Immature natural killer cell (primary cell): Measurements from ENCODE around the gene SPOCD1. TPM values are rescaled to one million over a fixed set of nuclear protein-coding genes. Genes with fewer than 3 reads are reported as not detected.

Experiments
- DNase-seq, 3 donors: peaks; one replicate each; pipeline ENCODE4 v3.0.0; 2022; ENCODE audit warnings: mixed read lengths in 1 of 3
- H3K27ac Mint-ChIP-seq, 6 donors: one replicate each; pipeline ENCODE4 v1.8.0; 2020; ENCODE audit warnings: mixed read lengths in 6 of 6, mild to moderate bottlenecking in 5 of 6, inconsistent platforms in 4 of 6, moderate library complexity in 3 of 6
- H3K27me3 Mint-ChIP-seq, 3 donors: one replicate each; pipeline ENCODE4 v1.8.0; 2020 to 2021; ENCODE audit warnings: low read depth in 3 of 3, mild to moderate bottlenecking in 3 of 3, mixed read lengths in 3 of 3, moderate library complexity in 3 of 3, inconsistent platforms in 1 of 3
- H3K36me3 Mint-ChIP-seq, 3 donors: one replicate each; pipeline ENCODE4 v1.8.0; 2020; ENCODE audit warnings: mixed read lengths in 3 of 3, inconsistent platforms in 2 of 3, mild to moderate bottlenecking in 2 of 3
- H3K4me1 Mint-ChIP-seq, 2 donors: one replicate each; pipeline ENCODE4 v1.8.0; 2020; ENCODE audit warnings: inconsistent platforms in 2 of 2, mild to moderate bottlenecking in 2 of 2, mixed read lengths in 2 of 2, moderate library complexity in 1 of 2
- H3K4me3 Mint-ChIP-seq, 5 donors: one replicate each; pipeline ENCODE4 v1.8.0; 2020; ENCODE audit warnings: mild to moderate bottlenecking in 5 of 5, mixed read lengths in 5 of 5, inconsistent platforms in 3 of 5, moderate library complexity in 3 of 5
- H3K9me3 Mint-ChIP-seq, 6 donors: one replicate each; pipeline ENCODE4 v1.8.0; 2020; ENCODE audit warnings: mild to moderate bottlenecking in 6 of 6, mixed read lengths in 6 of 6, inconsistent platforms in 4 of 6, moderate library complexity in 3 of 6
- polyA plus RNA-seq, 3 donors: library from polyadenylated mRNA; unstranded; fragments of 300-500 nt; fragmentation: Illumina TruSeq; gene quantifications; one replicate each; pipeline ENCODE4 v1.2.3, GENCODE V29; 2021

The SPOCD1 gene
- polyA plus RNA-seq, 3 donors from 2014 or later, result 0.24 to 2.5 (median 0.46) TPM

GRCh38 chr1:31785020-31785946 is 30.5 kb downstream of the SPOCD1 start:
- no peak overlapping the region for H3K27ac Mint-ChIP-seq
- H3K36me3 Mint-ChIP-seq, result no peaks in the 10 kb centered on the region
- H3K27me3 Mint-ChIP-seq, result peaks cover 5 to 12% (median 8%) of the 10 kb centered on the region in 3 donors
- peaks cover 10 to 17% of the 10 kb centered on the region in 2 donors for H3K4me1 Mint-ChIP-seq
- no peaks in the 10 kb centered on the region for H3K9me3 Mint-ChIP-seq
- H3K4me3 Mint-ChIP-seq, result no peak overlapping the region
- DNase-seq, result no peak

- Mint-ChIP-seq H3K4me1 (peaks cover 10 to 11% of the 10 kb centered on the region in 2 donors), H3K27me3 (peaks cover 5 to 12% (median 8%) of the 10 kb centered on the region in 3 donors), H3K9me3 (no peaks in the 10 kb centered on the region), H3K36me3 (no peaks in the 10 kb centered on the region), H3K4me3 (no peak overlapping the region), H3K27ac (peak overlapping the region in 1 of 6 donors; percentile 30)
- DNase-seq, result no peak
Observed at GRCh38 chr1:31784356-31785019, 31.3 kb downstream of the SPOCD1 start.

GRCh38 chr1:31783846-31784245 is 32.0 kb downstream of the SPOCD1 start:
- no peaks in the 10 kb centered on the region for H3K36me3 Mint-ChIP-seq
- H3K27me3 Mint-ChIP-seq, result peaks cover 5 to 11% (median 9%) of the 10 kb centered on the region in 3 donors
- peaks cover 8 to 10% of the 10 kb centered on the region in 2 donors for H3K4me1 Mint-ChIP-seq
- no peak overlapping the region for H3K4me3 Mint-ChIP-seq
- H3K27ac Mint-ChIP-seq, result no peak overlapping the region
- H3K9me3 Mint-ChIP-seq, result no peaks in the 10 kb centered on the region
- DNase-seq, result no peak

GRCh38 chr1:31782421-31783410 is 33.1 kb downstream of the SPOCD1 start:
- peaks cover 0 to 3% (median 0%) of the 10 kb centered on the region in 3 donors for H3K27me3 Mint-ChIP-seq
- no peaks in the 10 kb centered on the region for H3K36me3 Mint-ChIP-seq
- peaks cover 2 to 3% of the 10 kb centered on the region in 2 donors for H3K4me1 Mint-ChIP-seq
- DNase-seq, result no peak
- H3K27ac Mint-ChIP-seq, result no peak overlapping the region
- no peak overlapping the region for H3K4me3 Mint-ChIP-seq
- no peaks in the 10 kb centered on the region for H3K9me3 Mint-ChIP-seq

GRCh38 chr1:31781756-31782371 is 34.0 kb downstream of the SPOCD1 start:
- Mint-ChIP-seq H3K27ac (no peak overlapping the region), H3K36me3 (no peaks in the 10 kb centered on the region), H3K9me3 (no peaks in the 10 kb centered on the region), H3K27me3 (peaks cover 0 to 4% (median 1%) of the 10 kb centered on the region in 3 donors), H3K4me1 (no peaks in the 10 kb centered on the region), H3K4me3 (no peak overlapping the region)
- DNase-seq, result no peak

- no peak for DNase-seq
- Mint-ChIP-seq H3K27ac (no peak overlapping the region), H3K4me1 (no peaks in the 10 kb centered on the region), H3K27me3 (peaks cover 2 to 4% (median 4%) of the 10 kb centered on the region in 3 donors), H3K36me3 (no peaks in the 10 kb centered on the region), H3K4me3 (no peak overlapping the region), H3K9me3 (no peaks in the 10 kb centered on the region)
Observed at GRCh38 chr1:31781138-31781755, 34.6 kb downstream of the SPOCD1 start.

GRCh38 chr1:31780632-31781031 is 35.2 kb downstream of the SPOCD1 start:
- no peak for DNase-seq
- H3K27ac Mint-ChIP-seq, result peak overlapping the region in 1 of 6 donors; percentile 73
- no peaks in the 10 kb centered on the region for H3K9me3 Mint-ChIP-seq
- H3K36me3 Mint-ChIP-seq, result no peaks in the 10 kb centered on the region
- no peak overlapping the region for H3K4me3 Mint-ChIP-seq
- H3K4me1 Mint-ChIP-seq, result no peaks in the 10 kb centered on the region
- H3K27me3 Mint-ChIP-seq, result peaks cover 2 to 4% (median 4%) of the 10 kb centered on the region in 3 donors

GRCh38 chr1:31779687-31780086 is 36.1 kb downstream of the SPOCD1 start:
- Mint-ChIP-seq H3K4me1 (no peaks in the 10 kb centered on the region), H3K27ac (no peak overlapping the region), H3K36me3 (no peaks in the 10 kb centered on the region), H3K9me3 (no peaks in the 10 kb centered on the region), H3K4me3 (no peak overlapping the region), H3K27me3 (peaks cover 4 to 8% (median 5%) of the 10 kb centered on the region in 3 donors)
- DNase-seq, result no peak

- Mint-ChIP-seq H3K4me3 (no peak overlapping the region), H3K4me1 (no peaks in the 10 kb centered on the region), H3K27me3 (peaks cover 4 to 14% (median 8%) of the 10 kb centered on the region in 3 donors), H3K9me3 (no peaks in the 10 kb centered on the region), H3K27ac (no peak overlapping the region), H3K36me3 (no peaks in the 10 kb centered on the region)
- no peak for DNase-seq
Observed at GRCh38 chr1:31778763-31779488, 36.9 kb downstream of the SPOCD1 start.

GRCh38 chr1:31776516-31776915 is 39.3 kb downstream of the SPOCD1 start:
- Mint-ChIP-seq H3K27me3 (peaks cover 15 to 29% (median 16%) of the 10 kb centered on the region in 3 donors), H3K36me3 (peaks cover 3 to 6% (median 3%) of the 10 kb centered on the region in 3 donors), H3K4me1 (peaks cover 16% of the 10 kb centered on the region in 2 donors), H3K9me3 (no peaks in the 10 kb centered on the region), H3K4me3 (no peak overlapping the region), H3K27ac (no peak overlapping the region)
- DNase-seq, result no peak

- Mint-ChIP-seq H3K36me3 (peaks cover 3 to 6% (median 3%) of the 10 kb centered on the region in 3 donors), H3K4me1 (peaks cover 19 to 21% of the 10 kb centered on the region in 2 donors), H3K4me3 (no peak overlapping the region), H3K27me3 (peaks cover 15 to 34% (median 17%) of the 10 kb centered on the region in 3 donors), H3K27ac (no peak overlapping the region), H3K9me3 (no peaks in the 10 kb centered on the region)
- no peak for DNase-seq
Observed at GRCh38 chr1:31776032-31776431, 39.8 kb downstream of the SPOCD1 start.
